ENCODE results near the gene BST1.
"Not testable (repeated sequence)": the region's sequence is repeated elsewhere in the genome, so short reads cannot be mapped to it uniquely, and the experiment has no call there.

The BST1 gene

DNA sequence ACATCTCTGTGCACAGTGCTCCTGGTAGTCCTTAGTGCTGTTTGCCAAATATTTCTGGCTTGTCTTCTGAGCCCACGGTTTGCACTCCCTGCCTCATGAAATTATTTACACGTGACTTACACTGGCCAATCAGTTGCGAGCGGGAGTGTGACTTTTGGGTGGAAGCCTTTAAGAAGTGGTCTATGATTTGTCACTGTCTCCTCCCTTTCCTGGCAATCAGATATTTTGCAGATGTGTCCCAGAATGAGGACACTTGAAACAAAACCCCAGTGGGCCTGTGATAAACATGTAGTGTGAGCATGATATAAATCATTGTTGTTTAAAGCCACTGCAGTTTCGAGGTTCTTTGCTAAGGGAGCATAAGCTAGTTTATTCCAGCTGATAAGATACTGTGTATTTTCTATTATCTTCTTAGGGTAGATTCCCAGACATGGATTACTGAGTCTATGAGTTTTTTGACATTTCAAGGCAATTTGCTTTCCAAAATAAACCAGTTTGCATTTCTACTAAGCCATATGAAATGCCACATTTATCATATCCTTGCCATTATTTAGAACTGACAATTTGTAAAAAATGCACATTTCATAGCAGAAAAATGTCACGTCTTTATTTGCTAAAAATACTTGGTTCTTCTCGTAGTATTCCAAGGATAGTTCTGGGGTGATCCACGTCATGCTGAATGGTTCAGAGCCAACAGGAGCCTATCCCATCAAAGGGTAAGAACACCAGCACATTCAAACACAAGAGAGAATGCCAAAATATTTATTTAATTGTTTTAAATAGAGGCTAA lies 12.0 kb downstream of the BST1 start:
- DNase-seq: no peak

DNA sequence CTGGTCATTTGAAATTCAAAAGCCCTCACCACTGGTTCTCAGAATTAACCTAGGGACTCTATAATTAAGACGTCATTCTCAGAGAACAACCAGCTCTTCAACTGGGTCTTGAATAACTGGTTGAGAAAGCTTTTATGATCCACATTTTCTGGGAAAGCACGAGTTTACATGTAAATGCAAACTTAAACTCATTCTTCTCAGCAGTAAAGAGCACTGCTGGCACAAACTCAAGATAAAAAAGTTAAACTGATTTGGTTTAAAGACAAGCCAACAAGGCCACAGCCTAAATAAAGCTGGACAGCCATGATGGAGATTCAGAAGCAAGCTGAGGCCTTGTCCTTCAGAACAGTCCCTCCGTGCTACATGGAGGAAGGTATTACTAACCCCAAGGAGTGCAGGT lies 13.2 kb downstream of the BST1 start:
- no peak for DNase-seq

DNA sequence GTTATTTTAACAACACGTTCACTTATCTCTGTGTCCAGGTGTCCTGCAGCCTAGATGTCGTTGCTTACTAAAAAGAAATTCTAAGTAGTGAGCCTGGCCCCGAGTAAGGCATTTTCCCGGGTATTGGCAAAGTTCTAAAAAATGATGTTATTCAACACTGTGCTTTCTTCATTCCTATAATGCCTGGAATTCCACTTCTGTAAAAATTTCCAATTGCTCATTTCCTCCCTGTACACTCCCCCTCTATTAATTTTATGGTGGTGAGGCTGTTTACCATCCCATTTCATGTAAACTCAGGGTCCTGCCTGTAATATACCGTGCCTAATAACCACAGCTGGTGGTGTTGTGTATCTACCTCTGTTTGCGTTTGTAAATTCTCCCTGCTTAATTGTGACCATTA lies 14.2 kb downstream of the BST1 start:
- DNase-seq: no peak

DNA sequence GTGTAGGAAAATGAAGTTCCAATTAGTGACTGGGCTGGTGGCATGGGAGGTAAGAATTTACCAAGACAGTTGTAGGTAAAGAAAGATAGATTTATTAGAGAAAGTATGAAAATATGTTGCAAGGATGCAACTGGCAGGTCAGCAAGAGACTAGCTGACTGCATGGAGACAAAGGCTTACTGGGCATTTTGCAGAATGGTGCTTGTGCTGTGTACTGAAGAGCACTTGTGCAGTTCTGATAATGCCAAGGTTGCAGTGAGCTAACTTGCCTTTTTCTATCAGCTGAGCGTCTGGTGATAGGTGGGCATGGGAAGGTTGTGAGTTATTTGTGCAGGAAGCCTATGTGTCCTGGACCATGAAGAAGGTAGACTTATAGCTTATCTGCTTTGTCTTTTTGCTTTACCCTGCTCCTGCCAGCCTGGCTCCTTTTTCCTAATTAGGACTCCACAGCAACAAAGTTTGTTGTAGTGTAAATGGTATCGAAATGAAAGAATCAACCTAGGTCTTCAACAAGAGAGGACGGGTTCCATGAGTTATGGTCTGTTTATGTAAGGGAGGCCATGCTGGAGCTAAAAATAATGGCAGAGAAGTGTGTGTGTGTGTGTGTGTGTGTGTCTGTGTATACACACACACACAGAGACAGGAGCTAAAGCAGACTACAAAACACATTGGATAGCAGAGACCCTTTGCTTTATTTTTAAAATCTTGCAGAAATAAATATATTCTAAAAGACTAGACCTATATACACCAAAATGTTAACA lies 15.0 kb downstream of the BST1 start:
- no peak for DNase-seq

DNA sequence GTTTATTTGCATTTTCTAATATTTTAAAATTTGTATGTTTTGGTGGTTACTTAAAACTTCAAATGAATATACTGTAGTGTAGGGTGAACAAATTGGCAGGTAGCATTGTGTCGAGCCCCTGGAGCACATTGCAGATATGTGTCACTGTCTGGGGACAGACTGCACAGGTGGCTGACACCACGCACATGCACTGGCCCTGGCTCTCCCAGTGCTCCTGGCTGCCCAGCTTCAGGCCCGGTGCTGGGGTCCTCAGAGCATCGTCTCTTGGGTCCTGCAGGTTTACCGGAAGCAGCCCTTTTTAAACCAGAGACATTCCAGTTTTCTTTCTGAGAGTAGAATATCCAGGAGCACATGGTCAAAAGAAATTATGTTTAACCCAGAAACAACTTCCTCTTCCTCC lies 15.6 kb downstream of the BST1 start:
- DNase-seq: no peak

DNA sequence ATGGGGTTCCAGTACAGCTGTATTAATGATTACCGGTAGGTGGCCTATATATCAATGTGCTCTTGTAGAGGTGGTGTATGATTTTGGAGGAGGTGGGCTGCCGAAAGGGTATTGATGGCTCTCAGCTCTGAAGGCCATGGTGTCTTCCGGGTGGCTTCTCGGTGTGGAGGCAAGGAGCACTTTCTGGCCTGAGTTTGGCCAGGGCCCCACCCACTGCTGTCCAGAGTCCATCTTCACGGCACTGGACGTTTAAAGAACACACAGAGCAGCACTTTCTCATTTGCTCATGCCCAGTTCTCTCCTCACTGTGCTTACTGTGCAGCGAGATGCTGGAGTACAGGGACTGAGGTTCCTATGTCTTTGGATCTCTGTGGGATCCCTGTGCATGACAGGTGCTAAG lies 16.1 kb downstream of the BST1 start:
- no peak for DNase-seq

DNA sequence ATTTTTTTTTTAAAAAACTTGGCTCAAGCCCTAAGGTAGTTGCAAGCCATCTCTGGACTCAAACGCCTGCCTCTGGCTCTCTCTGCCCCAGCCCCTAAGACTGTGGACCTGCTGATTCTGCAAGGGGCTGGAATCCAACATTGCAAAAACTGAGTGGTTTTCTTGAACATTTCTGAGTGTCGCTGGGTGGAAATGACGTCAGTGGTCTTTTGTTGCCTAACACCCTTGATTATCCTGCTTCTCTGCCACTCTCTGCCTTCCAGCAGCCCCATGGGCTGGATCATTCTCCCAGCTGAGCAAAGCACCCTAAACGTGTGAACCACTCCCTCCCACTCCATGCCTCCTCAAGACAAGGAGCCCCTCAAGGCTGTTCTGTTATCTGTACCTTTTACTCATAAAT lies 16.6 kb downstream of the BST1 start:
- DNase-seq: no peak

DNA sequence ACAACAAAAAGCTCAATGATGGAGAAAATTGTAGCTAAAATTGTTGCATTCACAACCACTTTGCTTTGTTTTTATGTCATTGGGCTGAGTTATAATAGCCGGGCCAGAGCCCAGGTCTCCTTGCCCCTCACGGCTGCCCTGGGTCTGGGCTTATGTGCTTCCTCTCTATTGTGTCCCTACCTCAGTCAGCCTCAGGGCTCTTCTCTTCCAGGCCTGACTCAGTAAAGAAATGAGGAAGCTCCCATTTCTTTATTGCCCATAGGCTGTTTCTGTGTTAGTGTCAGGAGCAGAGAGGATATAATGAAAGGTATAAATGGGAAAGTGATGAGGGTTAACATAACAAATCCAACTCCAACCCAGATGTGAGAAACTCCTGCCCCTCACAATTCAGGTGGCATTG lies 18.0 kb downstream of the BST1 start:
- no peak for DNase-seq

DNA sequence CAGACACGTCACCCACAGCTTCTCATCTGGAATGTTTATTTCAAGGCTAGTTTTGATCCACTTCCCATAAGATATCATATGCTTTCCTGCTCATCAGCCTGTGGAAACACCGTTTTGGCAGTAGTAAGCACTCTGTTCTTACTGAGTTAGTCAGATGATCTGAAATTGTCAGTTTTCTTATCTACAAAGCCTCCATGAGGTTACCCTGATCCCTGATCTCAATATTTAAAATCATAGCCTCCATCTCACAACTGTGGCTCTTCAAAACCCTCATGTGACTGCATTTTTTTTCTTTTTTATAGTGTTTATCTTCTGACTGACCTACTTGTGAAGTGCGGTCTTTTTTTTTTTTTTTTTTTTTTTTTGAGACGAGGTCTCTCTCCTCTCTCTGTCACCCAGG lies 22.7 kb downstream of the BST1 start:
- no peak for DNase-seq

DNA sequence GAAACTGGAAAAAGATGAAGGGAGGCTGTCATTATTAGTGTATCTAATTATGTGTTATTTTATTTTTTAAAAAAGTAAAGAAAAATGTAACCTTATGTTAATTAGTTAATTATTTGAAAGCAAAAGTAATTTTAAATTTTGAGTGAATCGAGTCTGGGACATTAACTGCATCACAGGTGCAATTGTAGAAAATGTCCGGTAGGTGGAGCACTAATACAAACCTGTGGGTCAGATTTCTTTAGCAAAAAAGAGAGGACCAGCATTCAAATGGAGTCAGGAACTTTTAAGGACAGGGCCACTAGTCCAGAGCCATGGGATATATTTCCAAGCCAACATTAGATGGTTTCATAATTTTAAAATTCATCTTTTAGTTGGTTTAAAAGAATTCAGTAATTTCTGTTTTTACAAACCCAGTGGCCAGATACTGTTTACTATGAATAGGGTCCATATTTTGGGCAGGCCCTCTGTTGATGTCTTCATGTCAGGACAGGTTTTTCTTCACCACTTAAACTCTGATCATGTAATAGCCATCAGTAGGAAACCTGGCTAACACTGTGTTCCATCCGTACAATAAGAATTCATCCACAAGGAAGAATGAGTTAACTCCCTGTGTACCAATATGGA lies 27.2 kb downstream of the BST1 start:
- DNase-seq: peak; percentile 60

DNA sequence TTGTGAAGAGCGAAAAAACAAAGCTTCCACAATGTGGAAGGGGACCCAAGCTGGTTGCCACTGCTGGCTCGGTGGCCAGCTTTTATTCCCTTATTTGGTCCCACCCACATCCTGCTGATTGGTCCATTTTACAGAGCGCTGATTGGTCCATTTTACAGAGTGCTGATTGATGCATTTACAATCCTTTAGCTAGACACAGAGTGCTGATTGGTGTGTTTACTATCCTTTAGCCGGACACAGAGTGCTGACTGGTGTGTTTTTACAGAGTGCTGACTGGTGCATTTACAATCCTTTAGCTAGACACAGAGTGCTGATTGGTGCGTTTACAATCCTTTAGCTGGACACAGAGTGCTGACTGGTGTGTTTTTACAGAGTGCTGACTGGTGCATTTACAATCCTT lies 30.2 kb downstream of the BST1 start:
- DNase-seq: not testable (repeated sequence)

DNA sequence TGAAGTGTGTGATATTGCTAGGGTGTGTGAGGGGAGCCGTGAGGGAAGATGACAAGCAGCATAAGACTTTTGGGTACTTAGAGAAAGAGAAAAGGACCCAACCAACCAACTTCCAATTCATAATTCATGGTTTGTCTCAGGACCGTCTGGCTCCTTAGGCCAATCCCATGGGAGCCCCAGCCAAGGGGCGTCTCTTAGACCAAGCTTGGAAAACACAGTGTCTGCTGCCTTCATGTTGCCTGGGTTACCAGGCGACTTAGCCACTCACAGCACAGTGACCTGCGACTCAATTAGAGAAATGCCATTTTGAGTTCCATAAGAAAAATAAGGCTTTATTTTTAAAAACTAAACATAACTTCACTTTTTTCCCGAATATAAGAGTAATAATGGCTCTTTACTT lies 32.7 kb downstream of the BST1 start:
- no peak for DNase-seq

DNA sequence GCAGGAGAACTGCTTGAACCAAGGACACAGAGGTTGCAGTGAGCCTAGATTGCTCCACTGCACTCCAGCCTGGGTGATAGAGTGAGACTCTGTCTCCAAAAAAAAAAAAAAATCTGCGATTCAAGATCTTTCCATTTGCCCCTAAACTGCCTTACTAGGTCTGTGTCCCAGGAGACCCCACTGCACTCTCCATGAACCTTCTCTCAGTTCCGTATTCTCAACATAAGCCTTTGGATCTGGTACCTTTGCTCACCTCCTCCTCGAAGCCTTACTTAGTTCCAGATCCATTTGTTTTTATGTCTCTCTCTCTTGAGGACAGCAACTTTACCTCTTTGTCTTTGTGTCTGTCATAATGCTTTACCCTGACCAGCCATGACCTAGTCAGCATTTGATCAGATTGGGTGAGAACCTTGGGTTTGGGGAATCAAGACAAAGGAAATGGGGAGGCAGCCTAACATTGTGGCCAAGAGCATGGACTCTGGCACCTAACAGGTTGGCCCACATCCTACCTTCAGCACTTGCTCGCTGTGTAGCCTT lies 33.7 kb downstream of the BST1 start:
- DNase-seq: no peak

DNA sequence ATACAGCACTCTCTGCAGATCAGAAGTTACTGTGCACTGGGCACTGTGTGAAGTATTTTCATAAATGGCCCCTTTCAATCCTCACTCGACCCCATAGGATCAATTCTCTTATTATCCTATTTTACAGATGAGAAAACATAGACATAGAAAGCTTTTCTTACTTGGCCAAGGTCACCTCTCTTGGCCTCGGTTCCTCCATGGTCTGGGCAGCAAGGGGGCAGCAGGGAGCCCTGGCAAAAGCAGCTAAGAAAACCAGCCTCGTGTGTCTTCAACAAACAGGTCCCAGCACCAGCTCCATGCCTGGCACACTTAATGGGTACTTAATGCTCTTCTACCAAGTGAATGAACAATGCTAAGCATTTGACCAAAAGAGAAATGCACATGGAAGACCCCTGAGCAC lies 34.4 kb downstream of the BST1 start:
- no peak for DNase-seq

DNA sequence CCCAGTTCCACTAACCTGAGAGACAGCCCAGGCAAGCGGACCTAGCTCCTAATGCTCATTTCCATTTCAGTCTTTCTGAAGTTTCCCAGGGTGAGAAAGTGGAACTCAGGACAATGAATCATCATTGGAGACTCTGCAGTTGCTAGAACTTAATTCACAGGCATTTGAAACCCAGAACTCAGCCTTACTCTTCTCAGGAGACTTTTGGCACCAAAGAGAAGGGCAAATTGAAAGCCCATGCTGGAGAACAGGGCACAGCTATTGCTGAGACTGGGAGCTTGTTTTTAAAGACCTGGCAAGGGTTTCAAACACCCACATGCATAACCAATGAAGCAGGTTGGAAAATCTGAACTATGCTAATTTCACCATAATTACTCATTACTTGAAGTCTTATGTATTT lies 36.0 kb downstream of the BST1 start:
- no peak for DNase-seq

DNA sequence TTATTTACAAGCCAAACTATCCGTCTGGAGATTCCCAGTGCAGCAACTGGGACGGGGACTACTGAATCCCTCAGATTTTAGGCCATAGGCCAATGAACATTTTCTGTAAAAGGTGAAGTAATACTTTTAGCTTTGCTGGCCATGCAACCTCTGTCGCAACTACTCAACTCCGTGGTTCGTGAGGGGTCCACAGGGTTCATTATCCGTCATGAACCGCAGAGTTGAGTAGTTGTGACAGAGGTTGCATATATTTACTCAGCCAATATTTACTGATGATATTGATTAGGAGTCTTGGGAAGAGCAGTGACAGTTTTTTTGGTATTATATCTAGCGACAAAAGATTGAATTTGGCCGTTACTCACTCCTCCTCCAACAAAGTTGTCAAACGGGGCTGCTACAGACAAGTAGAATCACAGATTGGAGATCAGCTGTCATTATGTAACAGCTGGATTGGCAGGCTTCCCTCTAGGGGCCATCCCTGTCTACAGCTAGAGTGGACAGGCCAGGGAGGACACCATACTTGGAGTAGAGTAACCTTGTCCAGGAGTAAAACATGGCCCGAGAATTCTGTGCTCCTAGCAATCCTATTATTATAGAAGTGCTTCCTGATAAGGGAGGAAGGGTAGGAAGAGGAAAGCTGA lies 38.0 kb downstream of the BST1 start:
- no peak for DNase-seq

DNA sequence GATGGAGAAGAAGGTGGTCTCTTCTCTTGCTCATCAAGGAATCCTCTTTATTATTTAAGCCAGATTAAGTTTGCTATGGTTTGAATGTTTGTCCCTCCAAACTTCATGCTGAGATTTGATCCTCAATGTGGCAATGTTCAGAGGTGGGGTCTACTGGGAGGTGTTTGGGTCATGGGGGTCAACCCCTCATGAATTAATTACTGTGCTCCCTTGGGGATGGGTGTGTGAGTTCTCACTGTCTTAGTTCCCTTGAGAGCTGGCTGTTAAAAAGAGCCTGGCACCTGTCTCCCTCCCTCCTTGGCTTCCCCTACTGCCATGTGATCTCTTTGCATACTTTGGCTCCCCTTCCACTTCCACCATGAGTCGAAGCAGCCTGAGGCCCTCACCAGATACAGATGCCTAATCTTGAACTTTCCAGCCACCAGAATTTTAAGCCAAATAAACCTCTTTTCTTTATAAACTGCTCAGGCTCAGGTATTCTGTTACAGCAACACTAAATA lies 39.3 kb downstream of the BST1 start:
- no peak for DNase-seq

DNA sequence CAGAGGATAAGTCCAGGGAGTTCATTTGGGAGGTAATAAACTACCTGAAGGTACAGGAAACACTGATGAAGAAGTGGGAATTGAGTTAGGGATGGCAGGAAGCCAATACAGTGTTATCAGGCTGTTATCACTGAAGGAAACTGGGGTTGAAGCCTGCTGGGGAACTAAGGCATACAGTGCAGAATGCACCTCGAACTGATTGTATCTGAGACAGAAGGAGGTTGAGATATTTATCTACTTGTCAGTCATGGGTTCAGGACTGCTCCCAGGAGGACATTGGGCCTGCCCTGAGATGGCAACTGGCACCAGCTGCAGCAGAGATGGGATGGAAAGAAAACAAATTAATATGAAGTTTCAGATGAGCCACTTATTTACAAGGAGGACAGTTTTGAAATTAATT lies 39.8 kb downstream of the BST1 start:
- DNase-seq: no peak

DNA sequence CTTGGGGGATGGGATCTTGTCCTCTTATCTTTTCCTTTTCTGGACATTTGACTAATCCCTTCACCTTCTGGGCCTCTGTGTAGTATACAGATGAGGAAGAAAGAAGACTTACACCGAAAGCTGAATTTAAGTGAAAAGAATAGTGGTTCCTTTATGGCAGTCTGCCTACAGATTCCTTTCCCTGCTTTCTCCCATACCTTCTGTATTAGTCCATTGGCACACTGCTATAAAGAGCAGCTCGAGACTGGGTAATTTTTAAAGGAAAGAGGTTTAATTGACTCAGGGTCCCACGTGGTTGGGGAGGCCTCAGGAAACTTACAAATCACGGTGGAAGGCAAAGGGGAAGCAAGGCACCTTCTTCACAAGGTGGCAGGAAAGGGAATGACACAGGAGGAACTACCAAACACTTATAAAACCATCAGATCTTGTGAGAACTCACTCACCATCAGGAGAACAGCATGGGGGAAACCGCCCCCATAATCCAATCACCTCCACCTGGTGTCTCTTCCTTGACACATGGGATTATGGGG lies 41.2 kb downstream of the BST1 start:
- DNase-seq: no peak

DNA sequence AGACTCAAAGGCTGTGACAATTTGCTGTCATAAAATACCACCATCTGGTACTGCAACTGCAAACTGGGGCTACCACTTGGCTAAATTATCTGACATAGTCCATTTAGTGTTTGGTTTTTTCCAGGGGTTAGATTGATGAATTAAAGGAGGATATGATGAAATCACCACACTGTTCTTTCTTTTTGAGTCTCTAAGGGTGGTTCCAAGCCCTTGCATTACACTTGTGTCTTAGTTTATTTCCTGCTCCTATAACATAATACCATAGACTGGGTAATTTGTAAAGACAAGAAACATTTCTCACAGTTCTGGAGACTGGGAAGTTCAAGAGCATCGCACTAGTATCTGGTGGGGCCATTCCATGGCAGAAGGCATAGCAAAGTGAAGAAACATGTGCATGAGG lies 43.2 kb downstream of the BST1 start:
- no peak for DNase-seq

DNA sequence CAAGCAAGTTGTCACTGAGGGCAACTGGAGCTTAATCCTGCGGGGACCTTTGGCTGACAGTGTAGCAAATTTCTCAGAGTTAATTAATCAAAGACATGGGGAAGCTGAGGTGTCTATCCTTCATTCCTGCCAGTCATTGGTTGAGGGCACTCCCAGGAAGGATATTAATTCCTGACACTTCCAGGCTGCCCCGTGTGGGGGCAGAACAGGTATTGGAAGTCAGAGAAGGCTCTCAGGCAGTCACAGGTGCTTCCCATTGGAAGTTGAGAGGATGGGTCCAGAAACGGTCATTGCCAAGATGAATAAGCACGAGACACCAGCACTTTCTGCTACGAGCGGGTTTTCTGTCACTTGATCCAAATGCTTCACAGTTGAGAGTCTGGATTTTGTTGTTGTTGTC lies 46.1 kb downstream of the BST1 start:
- no peak for DNase-seq

DNA sequence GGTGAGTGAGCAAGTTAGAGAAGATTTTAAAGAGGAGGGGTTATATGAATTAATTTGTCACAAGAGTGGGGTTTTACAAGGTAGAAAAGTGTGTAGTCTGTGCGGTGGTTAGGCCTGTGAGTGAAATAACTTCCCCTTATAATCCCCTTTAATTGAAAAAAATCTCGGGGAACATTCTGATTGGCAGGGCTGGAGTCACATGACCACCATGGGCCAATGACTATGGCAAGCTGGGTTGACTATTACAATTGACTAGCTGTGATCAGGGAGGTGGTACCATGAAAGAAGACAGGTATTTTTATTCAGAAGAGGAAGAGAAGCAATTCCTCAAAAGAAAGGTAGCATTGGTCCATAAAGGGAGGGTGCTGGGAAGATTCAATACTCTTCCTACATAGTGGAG lies 48.3 kb downstream of the BST1 start:
- no peak for DNase-seq

DNA sequence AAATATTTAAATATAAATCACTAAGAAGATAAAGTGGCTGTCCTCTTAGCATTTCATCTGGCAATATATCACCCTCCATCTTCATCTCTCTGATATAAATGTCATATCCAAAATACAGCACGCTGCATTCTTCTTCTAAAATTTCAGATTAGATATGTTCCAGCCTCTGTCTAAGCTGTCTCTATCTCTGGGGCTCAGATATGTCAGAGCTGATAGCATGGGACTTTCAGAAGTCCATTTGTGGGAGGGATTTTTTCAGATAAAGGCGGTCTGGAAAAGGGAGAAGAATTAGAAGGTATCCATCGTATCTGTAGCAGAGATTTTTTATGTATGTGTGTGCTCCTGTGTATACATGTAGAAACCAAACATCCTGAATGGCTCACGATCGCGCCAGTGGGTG lies 50.2 kb downstream of the BST1 start:
- no peak for DNase-seq
